ENCODE results near the gene COL6A3.

The COL6A3 gene, protein sequence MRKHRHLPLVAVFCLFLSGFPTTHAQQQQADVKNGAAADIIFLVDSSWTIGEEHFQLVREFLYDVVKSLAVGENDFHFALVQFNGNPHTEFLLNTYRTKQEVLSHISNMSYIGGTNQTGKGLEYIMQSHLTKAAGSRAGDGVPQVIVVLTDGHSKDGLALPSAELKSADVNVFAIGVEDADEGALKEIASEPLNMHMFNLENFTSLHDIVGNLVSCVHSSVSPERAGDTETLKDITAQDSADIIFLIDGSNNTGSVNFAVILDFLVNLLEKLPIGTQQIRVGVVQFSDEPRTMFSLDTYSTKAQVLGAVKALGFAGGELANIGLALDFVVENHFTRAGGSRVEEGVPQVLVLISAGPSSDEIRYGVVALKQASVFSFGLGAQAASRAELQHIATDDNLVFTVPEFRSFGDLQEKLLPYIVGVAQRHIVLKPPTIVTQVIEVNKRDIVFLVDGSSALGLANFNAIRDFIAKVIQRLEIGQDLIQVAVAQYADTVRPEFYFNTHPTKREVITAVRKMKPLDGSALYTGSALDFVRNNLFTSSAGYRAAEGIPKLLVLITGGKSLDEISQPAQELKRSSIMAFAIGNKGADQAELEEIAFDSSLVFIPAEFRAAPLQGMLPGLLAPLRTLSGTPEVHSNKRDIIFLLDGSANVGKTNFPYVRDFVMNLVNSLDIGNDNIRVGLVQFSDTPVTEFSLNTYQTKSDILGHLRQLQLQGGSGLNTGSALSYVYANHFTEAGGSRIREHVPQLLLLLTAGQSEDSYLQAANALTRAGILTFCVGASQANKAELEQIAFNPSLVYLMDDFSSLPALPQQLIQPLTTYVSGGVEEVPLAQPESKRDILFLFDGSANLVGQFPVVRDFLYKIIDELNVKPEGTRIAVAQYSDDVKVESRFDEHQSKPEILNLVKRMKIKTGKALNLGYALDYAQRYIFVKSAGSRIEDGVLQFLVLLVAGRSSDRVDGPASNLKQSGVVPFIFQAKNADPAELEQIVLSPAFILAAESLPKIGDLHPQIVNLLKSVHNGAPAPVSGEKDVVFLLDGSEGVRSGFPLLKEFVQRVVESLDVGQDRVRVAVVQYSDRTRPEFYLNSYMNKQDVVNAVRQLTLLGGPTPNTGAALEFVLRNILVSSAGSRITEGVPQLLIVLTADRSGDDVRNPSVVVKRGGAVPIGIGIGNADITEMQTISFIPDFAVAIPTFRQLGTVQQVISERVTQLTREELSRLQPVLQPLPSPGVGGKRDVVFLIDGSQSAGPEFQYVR (N-terminal part only)

DNA sequence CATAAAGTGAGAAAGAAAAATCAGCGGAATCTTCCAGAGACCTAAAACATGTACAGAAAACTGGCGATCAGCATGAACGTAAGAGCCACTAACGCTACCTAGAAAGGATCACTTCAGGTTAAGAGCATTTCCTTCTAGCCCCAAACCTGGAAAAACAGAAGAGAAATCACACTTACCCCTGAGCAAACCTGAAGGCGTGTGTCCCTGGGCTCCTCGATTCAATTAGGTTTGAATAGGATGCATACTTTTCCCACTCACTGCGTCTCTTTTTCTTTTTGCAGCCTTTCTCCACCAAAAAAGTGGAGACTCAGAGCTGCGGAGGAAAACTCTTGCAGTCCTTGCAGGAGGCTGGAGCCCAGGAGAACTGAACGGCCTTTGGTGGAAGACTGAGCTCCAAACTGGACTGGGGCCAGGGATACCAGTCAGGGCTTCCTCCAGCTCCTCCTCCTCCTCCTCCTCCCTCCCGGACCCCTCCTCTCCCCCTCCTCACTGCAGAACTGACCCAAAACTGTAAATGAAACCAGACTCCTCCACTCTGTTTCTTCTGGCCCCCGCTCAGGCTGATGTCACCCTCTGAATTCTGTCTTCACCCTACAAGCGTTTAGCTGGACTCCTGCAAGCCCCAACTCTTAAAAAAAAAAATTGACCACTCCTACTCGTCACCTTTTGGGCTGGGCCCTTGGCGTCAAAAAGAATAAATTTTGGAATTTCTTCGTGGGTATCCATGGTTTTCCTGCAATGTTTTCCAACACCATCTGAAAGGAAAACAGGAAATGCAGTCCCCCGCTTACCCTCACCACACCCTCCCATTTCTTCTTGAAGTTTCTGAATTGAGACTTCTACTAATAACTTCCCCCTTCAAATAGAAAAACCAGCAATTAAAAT lies at the start of gene COL6A3:
COL6A3 (minus strand) TSS at position 388 of the 885 bp plus-strand sequence. CDS start 17,347 bp downstream, outside the sequence.
- no peak for DNase-seq

DNA sequence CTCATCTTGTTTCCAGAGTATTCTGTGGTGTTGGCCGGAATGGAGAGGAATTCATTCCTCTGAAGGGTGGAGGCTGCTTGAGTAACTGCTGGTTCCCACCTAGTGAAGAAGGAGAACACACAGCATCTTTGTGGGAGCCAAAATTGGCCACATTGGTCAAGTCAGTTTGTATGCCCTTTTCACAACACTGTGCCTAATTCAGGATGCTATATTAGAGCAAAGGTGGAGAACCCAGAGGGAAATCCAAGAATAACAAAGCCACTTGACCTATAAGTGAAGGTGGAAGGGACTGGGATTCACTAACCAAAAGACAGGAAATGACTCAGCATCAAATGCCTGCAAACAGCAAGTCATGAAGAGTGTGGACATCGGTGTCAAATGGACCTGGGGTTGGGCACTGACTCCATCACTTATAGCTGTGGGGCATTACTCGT lies 45.8 kb upstream of the COL6A3 start:
- DNase-seq, result no peak

DNA sequence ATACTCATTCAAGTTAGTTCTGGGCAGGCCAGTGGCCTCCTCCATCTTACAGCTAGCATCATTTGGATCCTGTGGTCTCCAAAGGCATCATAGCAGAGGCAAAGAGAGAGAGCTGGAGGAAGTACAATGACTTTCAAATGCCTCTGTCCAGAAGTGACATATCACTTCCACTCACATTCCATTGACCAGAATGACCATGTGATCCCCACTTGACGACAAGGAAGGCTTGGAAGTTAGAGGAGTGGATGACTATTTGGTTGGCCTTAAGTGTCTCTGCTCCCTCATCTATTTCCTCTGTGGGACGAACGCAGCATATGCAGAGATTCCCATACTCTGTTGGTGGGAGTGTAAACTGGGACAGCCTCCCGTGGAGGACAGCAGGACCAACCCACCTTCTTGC lies 45.3 kb upstream of the COL6A3 start:
- DNase-seq, result no peak

DNA sequence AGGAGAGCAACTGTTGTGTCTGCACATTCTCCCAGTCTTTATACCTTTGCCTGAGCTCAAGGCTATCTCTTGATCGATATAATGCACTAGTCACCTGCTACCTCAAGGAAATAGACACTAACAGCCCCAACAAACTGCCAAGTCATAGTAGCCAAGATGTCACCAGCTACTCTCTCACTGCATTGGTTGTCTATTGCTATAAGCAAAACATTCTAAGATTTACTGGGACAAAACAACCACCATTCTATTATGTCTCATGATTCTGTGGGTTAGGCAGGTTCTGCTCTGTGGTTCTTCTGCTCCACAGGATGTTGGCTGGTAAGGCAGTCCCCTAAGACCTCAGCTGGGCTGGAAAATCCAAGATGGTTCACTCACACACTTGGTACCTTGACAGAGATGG lies 44.6 kb upstream of the COL6A3 start:
- no peak for DNase-seq

DNA sequence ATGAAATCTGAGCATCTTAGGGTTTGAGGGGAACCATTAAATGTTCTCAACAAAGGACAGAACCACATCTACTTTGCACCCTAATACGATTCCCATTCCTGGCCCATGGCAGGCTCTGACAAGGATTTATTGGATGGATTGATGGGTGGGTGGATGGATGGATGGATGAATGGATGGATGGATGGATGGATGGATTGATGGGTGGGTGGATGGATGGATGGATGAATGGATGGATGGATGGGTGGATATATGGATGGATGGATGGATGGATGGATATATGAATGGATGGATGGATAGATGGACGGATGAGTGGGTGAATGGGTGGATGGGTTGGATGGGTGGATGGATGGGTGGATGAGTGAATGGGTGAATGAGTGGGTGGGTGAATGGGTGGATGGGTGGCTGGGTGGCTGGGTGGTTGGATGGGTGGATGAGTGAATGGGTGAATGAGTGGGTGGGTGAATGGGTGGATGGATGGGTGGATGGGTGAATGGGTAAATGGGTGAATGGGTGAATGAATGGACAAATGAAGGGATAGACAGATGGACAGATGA lies 43.5 kb upstream of the COL6A3 start:
- no peak for DNase-seq

DNA sequence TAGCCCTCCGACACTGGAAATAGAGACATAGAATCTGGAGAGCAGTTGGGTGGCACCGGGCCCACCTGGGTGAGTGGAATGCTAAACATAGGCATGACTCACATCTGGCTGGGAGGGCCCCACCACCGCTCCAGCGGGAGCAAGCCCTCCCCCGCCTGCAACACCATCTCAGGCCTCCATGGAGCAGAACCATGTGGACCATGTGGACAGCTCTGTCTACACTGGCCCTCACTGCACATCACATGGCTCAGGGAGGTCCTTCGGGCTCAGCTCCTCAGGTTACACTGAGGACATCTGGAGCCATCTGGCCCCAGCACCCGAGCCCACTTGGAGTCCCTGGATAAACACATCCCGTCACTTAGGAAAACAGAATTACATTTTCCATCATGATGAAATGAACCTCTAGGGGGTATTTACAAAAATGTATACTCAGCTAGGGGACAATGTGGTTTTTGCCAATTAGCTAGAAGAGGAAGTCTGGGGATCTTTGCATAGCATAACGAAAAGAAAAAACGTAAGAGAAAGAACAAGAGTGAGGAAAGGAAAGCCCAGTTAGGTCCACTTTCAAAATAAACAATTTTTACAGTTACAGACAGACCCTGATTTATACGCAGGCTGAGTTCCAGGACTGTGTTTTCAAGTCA lies 42.4 kb upstream of the COL6A3 start:
- no peak for DNase-seq

DNA sequence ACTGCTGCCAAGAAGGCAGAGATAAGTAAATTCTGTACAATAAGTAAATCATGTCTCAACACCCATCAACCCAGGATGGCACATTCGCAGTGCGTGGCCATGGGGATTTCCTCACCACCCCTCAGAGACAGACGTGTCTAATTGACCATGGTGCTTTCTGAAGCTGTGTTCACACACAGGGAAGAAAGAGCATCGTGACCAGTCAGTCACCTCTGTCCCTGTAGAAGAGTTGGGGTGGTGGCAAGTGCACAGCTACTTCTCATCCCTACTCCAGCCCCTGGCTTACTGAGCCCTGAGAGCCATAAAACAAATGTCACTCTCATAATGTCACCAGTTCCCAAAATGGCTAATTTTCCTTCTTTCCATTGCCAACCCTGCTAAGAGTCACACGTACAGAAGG lies 41.8 kb upstream of the COL6A3 start:
- no peak for DNase-seq

DNA sequence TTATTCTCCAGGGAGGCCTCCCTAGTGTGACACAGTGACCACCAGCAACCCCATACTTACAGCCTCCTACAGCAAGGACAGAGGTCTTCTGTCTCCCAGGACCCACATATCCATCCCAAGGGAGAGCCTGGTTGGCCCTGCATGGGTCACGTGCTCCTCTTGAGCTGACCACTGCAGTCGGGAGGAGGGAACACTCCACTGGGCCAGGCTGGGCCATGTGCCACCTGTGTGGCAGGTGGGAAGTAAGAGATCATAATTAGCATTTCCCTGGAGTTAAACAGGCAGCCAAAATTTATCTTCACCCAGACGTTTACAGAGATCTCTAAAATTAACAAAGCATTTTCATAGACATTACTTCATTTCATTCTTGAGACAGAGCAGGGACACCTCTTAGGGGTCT lies 39.7 kb upstream of the COL6A3 start:
- DNase-seq, result no peak

DNA sequence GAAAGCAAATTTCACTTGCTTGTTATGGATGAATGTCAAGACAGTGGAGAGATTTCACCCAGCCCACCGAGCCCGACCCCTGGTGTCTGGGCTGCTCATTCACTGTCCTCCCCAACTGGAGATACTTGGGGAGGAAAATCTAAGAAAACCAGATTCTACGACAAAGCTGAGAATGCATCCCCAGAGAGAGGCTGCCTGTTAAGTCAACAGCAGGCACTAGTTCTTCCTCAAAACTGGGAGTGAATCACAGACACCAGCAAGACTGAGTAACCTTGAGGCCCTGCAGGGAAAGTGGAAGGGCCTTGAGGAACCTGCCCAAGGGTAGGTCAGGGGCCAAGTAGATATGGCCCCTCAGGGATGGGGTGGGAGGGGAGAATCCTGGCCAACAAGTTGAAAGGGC lies 38.9 kb upstream of the COL6A3 start:
- DNase-seq, result no peak

DNA sequence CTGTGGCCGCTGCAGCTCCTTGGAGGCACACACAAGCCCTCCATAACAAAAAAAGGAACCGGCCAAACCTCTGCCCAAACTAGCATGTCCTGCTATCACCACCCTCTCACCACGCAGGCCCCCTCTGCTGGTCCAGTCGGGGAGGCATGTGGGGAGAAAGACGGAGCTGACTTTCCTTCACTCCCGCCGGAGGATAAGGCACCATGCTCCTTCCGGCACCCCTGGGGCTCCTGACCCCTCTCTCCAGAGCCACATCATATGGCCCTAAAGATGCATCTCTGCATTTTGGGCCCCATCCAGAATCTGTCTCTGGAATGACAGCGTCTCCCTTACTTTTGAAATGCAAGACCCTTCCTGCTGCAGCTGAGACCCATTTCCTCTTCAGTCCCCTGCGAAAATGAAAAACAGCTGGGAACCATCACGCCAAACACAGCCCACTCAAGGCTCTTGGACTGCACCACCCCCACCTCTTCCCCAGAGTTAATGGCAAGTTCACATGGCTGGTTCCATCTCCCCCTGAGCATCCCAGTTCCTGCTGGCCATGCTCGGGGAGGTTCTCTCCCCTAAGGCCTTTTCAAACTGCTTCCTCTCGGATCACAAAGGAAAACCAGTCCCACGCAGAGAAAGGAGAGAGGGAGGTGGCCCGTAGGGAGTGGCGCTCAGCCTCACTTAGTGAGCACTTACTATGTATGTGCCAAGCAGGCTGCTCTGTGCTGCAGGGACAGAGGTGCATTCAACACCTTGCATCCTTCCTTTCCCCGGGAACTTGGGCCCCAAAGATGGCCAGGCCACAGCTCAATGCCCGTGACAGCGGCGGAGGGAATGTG lies 37.9 kb upstream of the COL6A3 start:
- DNase-seq, result no peak

DNA sequence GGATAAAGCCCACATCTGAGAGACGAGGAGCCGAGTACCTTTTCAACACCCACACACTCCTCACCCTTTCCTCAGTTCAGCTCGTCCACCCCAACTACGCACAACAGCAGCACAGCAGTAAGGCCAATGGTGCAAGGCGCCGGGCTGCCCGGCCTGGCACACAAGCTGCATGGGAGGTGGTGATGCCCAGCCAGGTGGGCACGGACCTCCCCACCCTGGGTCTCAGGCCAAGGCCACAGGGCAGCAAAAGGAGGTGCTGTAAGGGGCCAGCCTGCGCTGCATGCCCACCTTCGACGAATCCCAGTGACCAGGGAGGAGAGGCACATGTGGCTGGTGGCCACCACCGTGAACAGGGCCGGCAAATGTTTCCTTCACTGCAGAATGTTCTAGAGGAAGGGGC lies 36.6 kb upstream of the COL6A3 start:
- no peak for DNase-seq

DNA sequence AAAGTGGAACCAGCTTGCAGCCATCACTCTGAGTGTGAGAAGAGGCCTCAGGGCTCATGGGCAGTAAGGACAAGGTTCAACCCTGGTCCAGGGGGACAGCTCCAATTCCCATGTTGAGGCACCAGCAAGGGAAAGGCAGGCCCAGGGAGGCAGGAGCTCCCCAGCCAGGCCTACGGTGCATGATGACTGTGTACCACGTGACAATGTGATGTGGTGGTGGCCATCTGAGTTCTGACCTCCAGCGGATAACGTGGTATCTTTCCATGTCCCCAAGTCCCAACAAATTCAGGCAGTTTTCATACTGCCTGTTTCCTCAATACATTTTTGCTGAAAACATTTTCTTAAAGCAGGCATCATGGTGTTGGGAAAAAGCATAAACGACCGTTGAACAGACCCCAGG lies 36.1 kb upstream of the COL6A3 start:
- DNase-seq, result no peak

DNA sequence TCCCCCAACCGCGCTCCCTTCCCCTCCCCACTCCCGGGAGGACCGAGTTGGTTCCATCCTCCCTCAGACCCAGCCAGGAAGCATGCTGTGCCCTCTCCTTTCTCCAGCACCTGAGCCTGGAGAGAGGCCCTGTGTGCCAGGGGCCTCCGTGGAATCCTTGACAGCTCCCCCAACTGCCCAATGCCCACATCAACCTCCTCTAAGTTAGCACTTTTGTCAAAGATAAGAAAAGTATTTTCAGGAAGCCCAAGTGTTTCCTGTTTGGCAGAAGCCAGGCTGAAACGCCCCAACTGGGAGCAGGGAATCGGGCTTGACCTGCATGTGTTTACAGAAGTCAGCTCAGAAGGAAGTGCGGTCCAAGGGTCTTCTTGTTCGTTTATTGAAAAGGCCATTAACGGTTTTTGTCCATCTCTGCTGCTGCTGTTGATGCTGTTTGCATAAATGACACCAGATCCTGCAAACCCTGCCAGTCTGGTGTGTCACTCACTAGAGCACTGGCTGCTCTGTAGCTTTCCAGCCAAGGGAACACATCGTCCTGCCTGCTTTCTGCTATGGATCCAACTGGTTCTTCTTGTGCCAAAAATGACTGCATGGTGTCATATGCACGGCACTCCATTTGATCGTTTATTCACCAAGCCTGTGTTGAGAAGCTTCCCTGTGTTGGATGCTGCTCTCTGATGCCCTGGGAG lies 35.4 kb upstream of the COL6A3 start:
- DNase-seq, result no peak

DNA sequence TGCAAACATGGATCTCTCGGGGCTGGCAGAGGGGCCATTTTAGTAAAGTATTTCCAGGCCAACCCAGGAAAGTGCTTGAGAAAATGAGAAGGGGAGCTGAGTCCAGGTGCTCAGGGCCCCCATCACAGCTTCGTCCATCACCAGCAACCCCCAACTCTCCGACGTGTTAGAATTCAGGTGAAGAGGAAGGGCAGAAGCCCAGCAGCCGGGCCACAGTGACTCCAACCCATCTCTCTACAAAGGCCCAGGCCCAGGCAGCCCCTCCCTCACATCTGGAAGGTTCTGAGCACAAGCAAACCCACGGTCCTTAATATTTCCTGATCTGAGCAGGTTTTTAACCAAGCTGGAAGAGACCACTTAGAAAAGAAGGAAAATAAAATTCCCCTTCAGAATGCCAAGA lies 34.7 kb upstream of the COL6A3 start:
- DNase-seq, result no peak

DNA sequence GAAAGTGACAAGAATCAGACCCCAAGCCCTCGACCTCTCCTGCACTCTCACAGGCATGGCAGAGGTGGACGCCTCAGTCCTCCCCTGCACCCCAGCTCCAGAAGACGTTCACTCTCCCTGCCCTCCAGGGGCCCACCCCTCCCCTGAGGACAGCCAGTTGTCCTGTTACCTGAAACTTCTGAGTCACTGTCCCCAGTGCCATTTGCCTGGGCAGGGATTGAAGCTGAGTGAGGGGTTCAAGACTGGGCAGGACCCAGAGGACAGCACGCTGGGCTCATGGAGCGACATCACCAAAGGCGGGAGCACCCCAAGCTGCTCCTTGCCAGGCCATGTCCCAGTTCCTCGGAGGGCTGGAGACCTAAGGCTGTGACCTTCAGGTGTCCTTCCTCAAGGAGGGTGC lies 34.2 kb upstream of the COL6A3 start:
- DNase-seq, result no peak

DNA sequence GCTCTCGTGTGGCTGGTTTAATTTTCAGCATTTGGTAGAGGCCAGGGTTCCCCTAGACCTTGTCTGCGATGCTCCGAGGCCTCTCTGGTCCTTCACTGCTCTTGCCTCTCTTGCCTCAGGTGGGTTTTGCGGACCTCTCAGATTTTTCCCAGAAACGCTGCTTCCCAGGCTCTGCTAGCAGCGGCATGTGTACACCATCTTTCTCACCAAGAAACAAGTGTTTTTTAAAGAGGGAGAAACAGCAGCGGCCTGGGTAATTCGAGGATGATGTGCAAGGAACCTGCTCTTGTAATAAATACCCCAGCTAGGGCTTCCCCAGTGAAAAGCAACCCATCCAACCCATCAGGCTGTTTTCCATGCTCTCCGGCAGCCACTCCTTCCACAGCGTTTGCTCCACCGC lies 33.5 kb upstream of the COL6A3 start:
- no peak for DNase-seq

DNA sequence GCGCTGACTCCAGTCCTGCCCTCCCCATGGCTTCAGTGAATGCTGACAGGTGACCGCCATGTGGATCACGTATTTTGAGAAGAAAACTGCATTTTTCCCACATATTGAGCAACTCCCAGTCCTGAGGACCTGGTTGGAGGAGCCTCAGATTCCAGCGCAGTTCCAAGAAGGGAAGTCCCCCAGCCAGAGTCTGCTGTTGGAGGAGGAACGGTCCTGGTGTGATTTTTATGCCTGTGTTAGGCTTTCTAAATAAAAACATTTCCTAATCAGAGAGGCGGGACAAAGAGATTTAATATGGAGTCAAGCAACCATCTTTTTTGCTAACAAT lies 32.3 kb upstream of the COL6A3 start:
- DNase-seq, result no peak

DNA sequence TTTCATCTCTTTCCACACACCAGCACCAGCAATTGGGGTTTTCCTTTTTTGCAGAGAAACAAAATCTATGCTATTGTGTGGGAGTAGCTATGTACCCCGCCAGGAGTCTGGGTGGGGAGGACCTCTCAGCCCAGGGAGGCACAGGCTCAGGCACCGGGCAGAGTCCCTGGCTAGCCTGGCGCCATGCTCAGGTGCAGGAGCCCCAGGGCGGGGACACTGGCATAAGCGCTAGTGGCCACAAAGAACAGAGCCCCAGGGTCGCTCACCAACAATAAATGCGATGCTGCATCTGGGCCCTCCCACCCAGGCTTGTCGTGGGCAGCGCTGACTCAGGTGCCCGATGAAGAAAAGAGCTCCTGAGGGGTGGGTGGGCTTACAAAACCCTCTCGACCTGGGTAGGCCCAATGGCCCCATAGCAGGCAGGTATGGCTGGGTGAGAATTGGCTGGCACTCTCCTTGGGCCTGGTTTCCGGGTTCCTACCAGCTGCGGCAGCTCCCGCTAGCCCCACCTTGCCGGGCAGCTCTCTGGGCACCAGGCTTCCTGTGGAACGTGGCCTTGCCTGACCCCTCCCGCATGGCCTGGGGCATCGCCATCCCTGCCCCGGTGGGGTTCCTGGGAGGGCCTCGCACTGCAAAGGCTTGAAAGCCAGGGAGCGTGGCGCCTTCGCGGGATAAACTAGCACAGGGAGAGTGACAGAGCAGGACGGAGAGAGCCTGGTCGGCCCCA lies 31.8 kb upstream of the COL6A3 start:
- DNase-seq, result no peak

DNA sequence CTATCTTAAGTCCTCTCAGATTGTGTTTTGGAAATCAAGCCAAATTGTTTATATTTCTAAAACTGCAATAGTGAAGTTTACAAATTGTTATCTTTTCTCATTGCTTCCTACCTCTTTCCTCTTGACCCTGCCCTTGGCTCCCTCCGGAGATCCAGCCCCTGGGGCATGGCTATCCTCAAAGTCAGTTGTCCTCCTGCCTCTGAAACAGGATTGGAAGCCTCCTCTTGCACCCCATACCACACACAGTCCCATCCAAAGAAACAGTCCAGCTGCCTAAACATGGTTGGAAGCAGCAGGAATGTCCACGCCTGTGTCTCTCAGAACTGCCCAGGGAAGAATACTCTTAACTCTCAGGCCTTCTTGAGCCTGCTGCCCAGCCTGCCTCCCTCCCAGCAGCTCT lies 30.1 kb upstream of the COL6A3 start:
- no peak for DNase-seq
